ENCODE measurements around the gene TSSK3. TPM values are rescaled to one million over a fixed set of nuclear protein-coding genes. Genes with fewer than 3 reads are reported as not detected.

The TSSK3 gene
- total RNA-seq, 2 experiments from 2014 or later: 0.98 TPM; not detected in 1

- no peaks in the 10 kb centered on the region for H3K9me3 ChIP-seq (ENCODE audit: control insufficient read depth in 1 of 2, insufficient read depth in 1 of 2, low read length in 2 of 2)
- H3K27me3 ChIP-seq (ENCODE audit: control insufficient read depth in 1 of 2, insufficient read depth in 2 of 2, low read length in 2 of 2): no peaks in the 10 kb centered on the region
- H3K27ac ChIP-seq (ENCODE audit: low read depth in 1 of 2, low read length in 2 of 2): no peak overlapping the region
- no peak overlapping the region for H3K4me3 Mint-ChIP-seq
- DNase-seq: no peak
- peaks cover 2% of the 10 kb centered on the region for H3K4me1 ChIP-seq (ENCODE audit: insufficient read depth, low read length)
- H3K27me3 Mint-ChIP-seq: no peaks in the 10 kb centered on the region
- no peak for ATAC-seq (ENCODE audit: poor library complexity)
- peaks cover 97% of the 10 kb centered on the region for H3K36me3 Mint-ChIP-seq (ENCODE audit: low read depth)
- POLR2A ChIA-PET: interaction anchor here (1.3 to 2.0 kb wide), 2 partner anchors 17 to 56 kb away, joined by 4 to 5 read pairs; partner anchors contain the start of gene BSDC1
- peaks cover 95% of the 10 kb centered on the region for H3K36me3 ChIP-seq (ENCODE audit: insufficient read depth, low read length)
- TF ChIP-seq CTCF (IDR thresholded peaks at IDR 0.05): no peak
- CTCF ChIA-PET: no interaction called here
- H3K27ac Mint-ChIP-seq: no peak overlapping the region
- intact Hi-C loops (cut with DNase I, micrococcal nuclease): no loop called here
- no peak overlapping the region for H3K4me3 ChIP-seq (ENCODE audit: low read length)
- peaks cover 15% of the 10 kb centered on the region for H3K4me1 Mint-ChIP-seq (ENCODE audit: low read depth)
- no peaks in the 10 kb centered on the region for H3K9me3 Mint-ChIP-seq
Observed at GRCh38 chr1:32377541-32378220, 15.3 kb downstream of the TSSK3 start.

- CTCF ChIA-PET: no interaction called here
Observed at GRCh38 chr1:32380057-32380456, 17.7 kb downstream of the TSSK3 start.

GRCh38 chr1:32386676-32387392 is 24.5 kb downstream of the TSSK3 start:
- ATAC-seq (ENCODE audit: poor library complexity): peak; percentile 81
- Histone ChIP-seq H3K36me3 (ENCODE audit: insufficient read depth, low read length) (peaks cover 82% of the 10 kb centered on the region), H3K9me3 (ENCODE audit: control insufficient read depth in 1 of 2, insufficient read depth in 1 of 2, low read length in 2 of 2) (no peaks in the 10 kb centered on the region), H3K4me3 (ENCODE audit: low read length) (no peak overlapping the region), H3K27ac (ENCODE audit: low read depth in 1 of 2, low read length in 2 of 2) (peak overlapping the region in 1 of 2 donors; percentile 5), H3K27me3 (ENCODE audit: control insufficient read depth in 1 of 2, insufficient read depth in 2 of 2, low read length in 2 of 2) (no peaks in the 10 kb centered on the region), H3K4me1 (ENCODE audit: insufficient read depth, low read length) (peaks cover 15% of the 10 kb centered on the region)
- TF ChIP-seq CTCF (IDR thresholded peaks at IDR 0.05): no peak
- Mint-ChIP-seq H3K4me3 (no peak overlapping the region), H3K36me3 (ENCODE audit: low read depth) (peaks cover 56% of the 10 kb centered on the region), H3K27me3 (no peaks in the 10 kb centered on the region), H3K9me3 (no peaks in the 10 kb centered on the region), H3K4me1 (ENCODE audit: low read depth) (peaks cover 12% of the 10 kb centered on the region), H3K27ac (no peak overlapping the region)
- ChIA-PET POLR2A (interaction anchor here (0.7 to 2.6 kb wide), 6 partner anchors 34 to 264 kb away, joined by 3 to 12 read pairs (median 4); partner anchors contain the start of genes HDAC1, MARCKSL1, RBBP4 and ZBTB8OS), CTCF (interaction anchor here (1.1 to 2.5 kb wide), 2 partner anchors 14 to 146 kb away, joined by 5 to 8 read pairs; no protein-coding TSS in a partner anchor)
- intact Hi-C loops (cut with DNase I, micrococcal nuclease): no loop called here
- no peak for DNase-seq

More at GRCh38 chr1:32380057-32380456, 17.7 kb downstream of the TSSK3 start:
- Mint-ChIP-seq H3K36me3 (ENCODE audit: low read depth) (peaks cover 97% of the 10 kb centered on the region), H3K4me3 (no peak overlapping the region), H3K27me3 (no peaks in the 10 kb centered on the region), H3K9me3 (no peaks in the 10 kb centered on the region), H3K27ac (no peak overlapping the region), H3K4me1 (ENCODE audit: low read depth) (peaks cover 1% of the 10 kb centered on the region)
- intact Hi-C loops (cut with DNase I, micrococcal nuclease): no loop called here
- no peak for TF ChIP-seq CTCF (IDR thresholded peaks at IDR 0.05)
- peaks cover 96% of the 10 kb centered on the region for H3K36me3 ChIP-seq (ENCODE audit: insufficient read depth, low read length)
- no peaks in the 10 kb centered on the region for H3K9me3 ChIP-seq (ENCODE audit: control insufficient read depth in 1 of 2, insufficient read depth in 1 of 2, low read length in 2 of 2)
- H3K27ac ChIP-seq (ENCODE audit: low read depth in 1 of 2, low read length in 2 of 2): no peak overlapping the region
- POLR2A ChIA-PET: interaction anchor here (1.2 kb wide), 1 partner anchor 14 kb away, joined by 6 read pairs; the partner anchor contains the start of gene BSDC1
- ATAC-seq (ENCODE audit: poor library complexity) (no peak), DNase-seq (no peak)
- H3K4me3 ChIP-seq (ENCODE audit: low read length): no peak overlapping the region
- no peaks in the 10 kb centered on the region for H3K4me1 ChIP-seq (ENCODE audit: insufficient read depth, low read length)
- H3K27me3 ChIP-seq (ENCODE audit: control insufficient read depth in 1 of 2, insufficient read depth in 2 of 2, low read length in 2 of 2): no peaks in the 10 kb centered on the region
